Esophagus squamous epithelium (tissue), 5 donors: ENCODE results near the gene UNK. TPM values are rescaled to one million over a fixed set of nuclear protein-coding genes. Genes with fewer than 3 reads are reported as not detected.

ENCODE experiments used
- DNase-seq: peaks from one replicate; lab custom pipeline; 2025; lab: John Stamatoyannopoulos, UW
- H3K27ac ChIP-seq, 4 donors: fragments of 200-600 bp; sonication (generic); one replicate each; pipeline ENCODE4 v1.5.1; 2016 to 2019; ENCODE audit warnings: mild to moderate bottlenecking in 1 of 4
- H3K27me3 ChIP-seq, 4 donors: fragments of 200-600 bp; sonication (generic); 1 replicate in 3 of 4; 2 replicates in 1 of 4; pipeline versions ENCODE4 v1.5.1 to v1.6.0; 2017 to 2021; ENCODE audit warnings: antibody characterized with exemption in 1 of 4
- H3K36me3 ChIP-seq, 3 donors: fragments of 200-600 bp; sonication (generic); one replicate each; pipeline ENCODE4 v1.5.1; 2016 to 2019
- H3K4me1 ChIP-seq, 3 donors: fragments of 200-600 bp; sonication (generic); one replicate each; pipeline ENCODE4 v1.5.1; 2017 to 2019
- H3K4me3 ChIP-seq, 4 donors: fragments of 200-600 bp; sonication (generic); 1 replicate in 3 of 4; 2 replicates in 1 of 4; pipeline ENCODE4 v1.5.1; 2016 to 2019; ENCODE audit warnings: mild to moderate bottlenecking in 2 of 4, moderate library complexity in 1 of 4
- H3K9me3 ChIP-seq, 3 donors: fragments of 200-600 bp; sonication (generic); one replicate each; pipeline ENCODE4 v1.5.1; 2016 to 2019
- POLR2A ChIP-seq, 4 donors: fragments of 450-650 bp; IDR thresholded peaks; one replicate each; pipeline ENCODE4 v1.6.1; 2017; ENCODE audit warnings: antibody characterized with exemption in 4 of 4, mild to moderate bottlenecking in 4 of 4, moderate library complexity in 3 of 4
- WGBS, 2 donors: methylation state at CpG; one replicate each; pipeline ENCODE4 v1.1.5; 2018; 5-methylcytosine and 5-hydroxymethylcytosine counted together
- intact Hi-C: fragments of 100-400 bp; cut with DNase I; formaldehyde crosslinking; loops from one replicate; pipeline ENCODE4 v1.15.0; 2022
- total RNA-seq, 4 donors: library from RNA; depleted of rRNA; stranded (reverse); fragments of >200 nt; gene quantifications; one replicate each; pipeline ENCODE4 v1.1.0, GENCODE V29; 2016
- TF ChIP-seq, protein P1 (sequence below), 6 experiments: fragments of 450-650 bp in 4 of 6; fragments of 200-600 bp in 2 of 6; sonication (generic) in 2 of 6; IDR thresholded peaks; one replicate each; pipeline ENCODE4 v1.5.1; 2016 to 2019; ENCODE audit warnings: antibody characterized with exemption in 6 of 6, mild to moderate bottlenecking in 4 of 6, moderate library complexity in 4 of 6
- donor health status: DM: yes; HTN: yes; CAD: no.

Gene UNK
- total RNA-seq, 4 donors from 2014 or later, result 14.8 to 27.3 (median 20.4) TPM

DNA sequence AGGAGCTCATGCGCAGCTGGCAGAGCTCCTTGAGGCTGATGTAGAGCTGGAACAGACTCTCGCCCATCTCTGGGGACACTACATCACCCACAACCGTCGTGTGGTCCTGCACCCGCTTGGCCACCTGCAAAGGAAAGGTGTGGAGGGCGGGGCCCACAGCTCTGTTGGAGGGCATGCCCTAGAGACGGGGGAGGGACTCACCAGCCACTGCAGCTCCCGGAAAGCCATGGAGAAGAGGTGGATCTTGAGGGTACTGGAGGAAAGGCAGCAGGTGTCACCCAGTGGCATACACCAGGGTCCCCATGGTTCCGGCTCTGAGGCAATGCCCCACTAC is 51.0 kb downstream of the UNK start:
- peaks cover 0 to 73% (median 0%) of the 10 kb centered on the region in 3 donors for H3K36me3 ChIP-seq

DNA sequence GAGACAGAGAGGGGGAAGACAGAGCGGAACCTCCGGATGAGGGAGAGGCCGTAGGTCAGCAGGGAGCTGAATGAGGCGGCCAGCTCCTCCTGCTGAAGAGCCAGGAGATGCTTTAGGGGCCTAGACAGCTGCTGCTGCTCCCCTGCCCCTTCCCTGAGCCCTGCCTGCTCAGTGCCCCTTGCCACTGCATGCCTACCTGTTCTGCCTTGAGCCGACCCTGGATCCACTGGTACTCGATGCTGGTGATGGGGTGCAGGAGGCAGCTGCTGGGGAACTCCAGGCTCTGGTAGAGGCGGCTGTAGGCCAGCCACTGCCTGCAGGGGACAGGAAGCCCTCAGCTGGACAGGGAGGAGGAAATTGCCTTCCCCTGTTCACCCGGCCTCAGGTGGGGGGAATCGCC is 52.0 kb downstream of the UNK start:
- intact Hi-C loops, result no loop called here
- Histone ChIP-seq H3K36me3 (peaks cover 0 to 66% (median 0%) of the 10 kb centered on the region in 3 donors), H3K4me3 (no peak overlapping the region), H3K9me3 (no peaks in the 10 kb centered on the region), H3K27ac (no peak overlapping the region), H3K27me3 (no peaks in the 10 kb centered on the region), H3K4me1 (peaks cover 2 to 35% (median 10%) of the 10 kb centered on the region in 3 donors)
- no peak for DNase-seq
- WGBS, 2 donors, result 90 to 91% methylated on average over 6 of the region's 9 CpGs
- TF ChIP-seq POLR2A (IDR thresholded peaks at IDR 0.05), result no peak
- TF ChIP-seq, protein P1, sequence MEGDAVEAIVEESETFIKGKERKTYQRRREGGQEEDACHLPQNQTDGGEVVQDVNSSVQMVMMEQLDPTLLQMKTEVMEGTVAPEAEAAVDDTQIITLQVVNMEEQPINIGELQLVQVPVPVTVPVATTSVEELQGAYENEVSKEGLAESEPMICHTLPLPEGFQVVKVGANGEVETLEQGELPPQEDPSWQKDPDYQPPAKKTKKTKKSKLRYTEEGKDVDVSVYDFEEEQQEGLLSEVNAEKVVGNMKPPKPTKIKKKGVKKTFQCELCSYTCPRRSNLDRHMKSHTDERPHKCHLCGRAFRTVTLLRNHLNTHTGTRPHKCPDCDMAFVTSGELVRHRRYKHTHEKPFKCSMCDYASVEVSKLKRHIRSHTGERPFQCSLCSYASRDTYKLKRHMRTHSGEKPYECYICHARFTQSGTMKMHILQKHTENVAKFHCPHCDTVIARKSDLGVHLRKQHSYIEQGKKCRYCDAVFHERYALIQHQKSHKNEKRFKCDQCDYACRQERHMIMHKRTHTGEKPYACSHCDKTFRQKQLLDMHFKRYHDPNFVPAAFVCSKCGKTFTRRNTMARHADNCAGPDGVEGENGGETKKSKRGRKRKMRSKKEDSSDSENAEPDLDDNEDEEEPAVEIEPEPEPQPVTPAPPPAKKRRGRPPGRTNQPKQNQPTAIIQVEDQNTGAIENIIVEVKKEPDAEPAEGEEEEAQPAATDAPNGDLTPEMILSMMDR (IDR thresholded peaks at IDR 0.05), result no peak

More for the DNA sequence above, 51.0 kb downstream of the UNK start:
- Histone ChIP-seq H3K9me3 (no peaks in the 10 kb centered on the region), H3K4me1 (peaks cover 2 to 35% (median 10%) of the 10 kb centered on the region in 3 donors), H3K4me3 (no peak overlapping the region), H3K27me3 (no peaks in the 10 kb centered on the region), H3K27ac (no peak overlapping the region)
- no peak for DNase-seq
- WGBS, 2 donors, result 92 to 100% methylated on average over 1 to 2 of the region's 9 CpGs
- TF ChIP-seq, protein P1 (IDR thresholded peaks at IDR 0.05), result no peak
- TF ChIP-seq POLR2A (IDR thresholded peaks at IDR 0.05), result no peak
- intact Hi-C loops, result no loop called here

DNA sequence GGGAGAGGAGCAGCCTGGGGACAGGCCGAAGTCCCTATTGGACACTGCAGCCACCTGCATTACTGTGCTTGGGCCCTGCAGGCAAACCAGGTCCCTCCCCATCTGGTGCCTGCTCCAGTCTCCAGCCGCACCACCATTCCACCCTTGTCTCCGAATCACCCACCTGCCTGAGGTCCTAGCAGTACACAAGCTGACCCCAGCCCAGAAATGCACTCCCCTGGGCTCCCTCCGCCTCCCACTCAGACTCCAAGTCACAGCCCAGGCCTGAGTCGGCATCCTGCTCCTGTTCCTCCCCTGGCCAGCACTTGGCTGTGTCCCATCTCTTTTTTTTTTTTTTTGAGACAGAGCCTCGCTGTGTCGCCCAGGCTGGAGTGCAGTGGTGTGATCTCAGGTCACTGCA is 53.3 kb downstream of the UNK start:
- no peak overlapping the region for H3K27ac ChIP-seq
- TF ChIP-seq, protein P1 (IDR thresholded peaks at IDR 0.05), result no peak
- no peak for TF ChIP-seq POLR2A (IDR thresholded peaks at IDR 0.05)
- no peaks in the 10 kb centered on the region for H3K9me3 ChIP-seq
- H3K27me3 ChIP-seq, result no peaks in the 10 kb centered on the region
- H3K4me1 ChIP-seq, result peaks cover 2 to 39% (median 4%) of the 10 kb centered on the region in 3 donors
- H3K4me3 ChIP-seq, result no peak overlapping the region
- WGBS, 2 donors, result 88 to 93% methylated on average over 7 of the region's 7 CpGs
- intact Hi-C loops, result no loop called here
- no peak for DNase-seq
- H3K36me3 ChIP-seq, result peaks cover 0 to 72% (median 0%) of the 10 kb centered on the region in 3 donors

DNA sequence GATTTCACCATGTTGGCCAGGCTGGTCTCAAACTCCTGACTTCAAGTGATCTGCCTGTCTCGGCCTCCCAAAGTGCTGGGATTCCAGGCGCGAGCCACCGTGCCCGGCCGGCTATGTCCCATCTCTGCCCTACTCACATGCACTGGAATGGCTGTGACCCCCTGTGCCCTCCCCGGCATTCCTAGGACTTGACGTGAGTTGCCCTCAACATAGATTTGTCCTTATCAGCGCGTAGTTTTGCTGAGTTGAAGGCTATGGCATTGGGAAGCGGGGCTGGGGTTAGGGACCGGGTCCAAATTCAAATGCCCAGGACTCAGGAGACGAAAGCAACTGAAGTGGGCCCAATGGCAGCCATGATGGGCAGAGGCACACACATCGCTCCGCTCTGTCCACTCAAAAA is 53.8 kb downstream of the UNK start:
- no peak for DNase-seq
- H3K4me3 ChIP-seq, result no peak overlapping the region
- TF ChIP-seq, protein P1 (IDR thresholded peaks at IDR 0.05), result no peak
- TF ChIP-seq POLR2A (IDR thresholded peaks at IDR 0.05), result no peak
- H3K4me1 ChIP-seq, result peaks cover 0 to 39% (median 2%) of the 10 kb centered on the region in 3 donors
- H3K36me3 ChIP-seq, result peaks cover 0 to 72% (median 0%) of the 10 kb centered on the region in 3 donors
- H3K27ac ChIP-seq, result no peak overlapping the region
- intact Hi-C loops, result no loop called here
- 98 to 100% methylated on average over 2 to 13 of the region's 15 CpGs for WGBS, 2 donors
- H3K27me3 ChIP-seq, result no peaks in the 10 kb centered on the region
- H3K9me3 ChIP-seq, result no peaks in the 10 kb centered on the region

DNA sequence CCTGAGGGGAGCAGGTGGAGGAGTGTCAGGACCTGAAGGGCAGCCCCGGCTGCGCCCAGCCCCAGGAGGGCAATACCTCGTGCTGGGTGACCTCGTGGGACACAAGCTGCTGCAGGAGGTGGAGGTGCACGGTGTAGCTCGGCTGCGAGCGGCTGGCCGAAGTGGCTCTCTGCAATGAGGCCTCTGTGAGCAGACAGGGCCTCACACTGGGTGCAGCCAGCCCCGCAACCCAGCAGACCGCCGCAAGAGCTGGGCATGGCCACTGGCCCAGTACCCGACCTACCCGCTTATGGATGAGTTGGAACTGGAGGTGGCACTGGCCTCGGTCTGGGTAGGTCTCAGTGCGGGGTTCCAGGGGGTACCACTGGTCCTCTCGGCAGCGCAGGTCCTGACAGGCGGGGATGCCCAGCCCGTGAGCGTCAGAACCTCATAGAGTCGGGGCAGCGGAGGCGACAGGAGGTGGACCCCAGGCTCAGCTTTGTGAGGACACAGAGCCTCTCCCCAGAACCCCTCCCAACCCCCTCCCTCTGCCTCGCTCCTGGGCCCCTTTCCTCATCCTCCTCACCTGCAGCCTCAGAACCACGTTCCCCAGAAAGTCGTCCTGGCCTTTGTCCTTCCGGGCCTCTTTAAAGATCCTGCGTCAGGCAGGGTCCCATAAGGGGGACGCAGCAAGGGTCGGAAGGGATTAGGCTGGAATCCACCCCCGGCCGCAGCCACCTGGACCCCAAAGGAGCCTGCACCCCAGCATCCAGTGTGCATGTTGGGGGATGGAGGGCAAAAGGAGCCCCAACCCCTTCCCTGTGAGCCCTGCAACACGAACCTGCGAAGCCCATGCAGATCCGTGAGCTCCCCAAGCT is 55.6 kb downstream of the UNK start:
- H3K9me3 ChIP-seq, result no peaks in the 10 kb centered on the region
- TF ChIP-seq, protein P1 (IDR thresholded peaks at IDR 0.05), result no peak
- no peak for TF ChIP-seq POLR2A (IDR thresholded peaks at IDR 0.05)
- H3K27ac ChIP-seq, result no peak overlapping the region
- no peak for DNase-seq
- intact Hi-C loops, result no loop called here
- no peaks in the 10 kb centered on the region for H3K27me3 ChIP-seq
- H3K36me3 ChIP-seq, result peaks cover 0 to 55% (median 0%) of the 10 kb centered on the region in 3 donors
- no peak overlapping the region for H3K4me3 ChIP-seq
- H3K4me1 ChIP-seq, result peaks cover 12 to 42% (median 14%) of the 10 kb centered on the region in 3 donors
- 80 to 93% methylated on average over 2 to 3 of the region's 36 CpGs for WGBS, 2 donors
